Mucosa of rectum (tissue), 2 donors: Measurements from ENCODE around the gene CDK5R1.
A peak's percentile ranks its signal among the peaks of the same experiment; 100 is the strongest.

ENCODE experiments used
- H3K27ac ChIP-seq, 2 donors: one replicate each; pipeline ENCODE4 v1.7.0; 2013; ENCODE audit warnings: inconsistent platforms in 2 of 2, low read depth in 2 of 2, low read length in 2 of 2
- H3K27me3 ChIP-seq, 2 donors: one replicate each; pipeline ENCODE4 v1.7.0; 2013; ENCODE audit warnings: low read length in 2 of 2; ENCODE audit not compliant: control insufficient read depth in 2 of 2, insufficient read depth in 2 of 2
- H3K36me3 ChIP-seq, 2 donors: one replicate each; pipeline ENCODE4 v1.7.0; 2013; ENCODE audit warnings: low read length in 2 of 2; ENCODE audit not compliant: control insufficient read depth in 2 of 2, insufficient read depth in 2 of 2
- H3K4me1 ChIP-seq, 2 donors: one replicate each; pipeline ENCODE4 v1.7.0; 2013; ENCODE audit warnings: low read length in 2 of 2, mild to moderate bottlenecking in 1 of 2; ENCODE audit not compliant: control insufficient read depth in 2 of 2, insufficient read depth in 2 of 2
- H3K4me3 ChIP-seq, 2 donors: one replicate each; pipeline ENCODE4 v1.7.0; 2013; ENCODE audit warnings: low read length in 2 of 2
- H3K9ac ChIP-seq, 2 donors: one replicate each; pipeline ENCODE4 v1.7.0; 2013; ENCODE audit warnings: low read length in 2 of 2, low read depth in 1 of 2, mild to moderate bottlenecking in 1 of 2
- H3K9me3 ChIP-seq, 2 donors: one replicate each; pipeline ENCODE4 v1.7.0; 2013; ENCODE audit warnings: low read length in 2 of 2; ENCODE audit not compliant: control insufficient read depth in 2 of 2
- donor health status: healthy.
- donor health status: Normal muscosa, but diverticular disease.

Gene CDK5R1

DNA sequence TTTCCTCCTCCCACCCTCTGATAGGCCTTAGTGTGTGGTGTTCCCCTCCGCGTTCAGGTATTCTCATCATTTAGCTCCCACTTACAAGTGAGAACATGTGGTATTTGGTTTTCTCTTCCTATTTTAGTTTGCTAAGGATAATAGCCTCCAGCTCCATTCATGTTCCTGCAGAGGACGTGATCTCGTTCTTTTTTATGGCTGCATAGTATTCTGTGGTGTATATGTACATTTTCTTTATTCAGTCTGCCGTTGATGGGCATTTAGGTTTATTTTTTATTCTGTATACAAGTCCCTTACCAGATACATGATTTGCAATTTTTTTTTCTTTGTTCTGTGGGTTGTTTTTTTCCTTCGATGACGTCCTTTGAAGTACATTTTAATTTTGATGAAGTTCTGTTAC lies 18.8 kb upstream of the CDK5R1 start:
- no peaks in the 10 kb centered on the region for H3K27me3 ChIP-seq
- no peak overlapping the region for H3K27ac ChIP-seq
- no peak overlapping the region for H3K4me3 ChIP-seq
- no peaks in the 10 kb centered on the region for H3K4me1 ChIP-seq
- H3K36me3 ChIP-seq = peaks cover 63 to 77% of the 10 kb centered on the region in 2 donors
- H3K9ac ChIP-seq = no peak overlapping the region
- H3K9me3 ChIP-seq = no peaks in the 10 kb centered on the region

DNA sequence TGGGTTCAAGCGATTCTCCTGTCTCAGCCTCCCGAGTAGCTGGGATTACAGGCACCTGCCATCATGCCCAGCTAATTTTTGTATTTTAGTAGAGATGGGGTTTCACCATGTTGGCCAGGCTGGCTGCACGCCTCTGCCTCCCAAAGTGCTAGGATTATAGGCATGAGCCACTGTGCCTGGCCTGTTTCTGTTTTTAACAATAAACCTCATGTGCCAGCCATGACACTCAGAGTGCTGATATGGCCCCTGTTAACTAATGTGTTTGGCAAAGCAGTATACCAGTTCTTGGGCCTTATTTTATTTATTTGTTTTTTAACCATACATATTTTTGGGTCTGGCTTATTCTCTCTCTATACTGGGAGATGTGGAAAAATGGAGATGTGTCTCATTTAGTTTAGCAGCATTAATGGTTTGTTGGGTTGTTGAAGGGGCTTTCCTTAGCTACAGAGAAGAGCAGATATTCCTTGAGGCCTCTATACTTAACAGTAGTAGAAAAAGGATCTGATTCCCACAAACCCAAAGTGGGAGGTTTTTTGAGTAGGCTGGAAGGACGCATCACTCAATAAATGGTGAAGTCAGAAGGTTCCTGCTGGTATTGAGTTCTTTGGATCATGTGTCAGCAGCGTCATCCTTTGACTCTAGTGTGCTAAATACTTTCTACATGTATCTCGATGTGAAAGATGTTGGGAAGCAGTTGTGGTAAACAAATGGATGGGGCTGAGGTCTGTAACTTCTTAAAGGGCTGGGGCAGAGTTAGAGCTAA lies 16.2 kb upstream of the CDK5R1 start:
- no peaks in the 10 kb centered on the region for H3K27me3 ChIP-seq
- no peak overlapping the region for H3K4me3 ChIP-seq
- H3K36me3 ChIP-seq = peaks cover 67 to 77% of the 10 kb centered on the region in 2 donors
- H3K9ac ChIP-seq = no peak overlapping the region
- H3K27ac ChIP-seq = no peak overlapping the region
- no peaks in the 10 kb centered on the region for H3K4me1 ChIP-seq
- H3K9me3 ChIP-seq = no peaks in the 10 kb centered on the region

GRCh38 chr17:32471652-32472051 lies 15.1 kb upstream of the CDK5R1 start:
- Histone ChIP-seq H3K4me3 (no peak overlapping the region), H3K36me3 (peaks cover 73 to 80% of the 10 kb centered on the region in 2 donors), H3K9me3 (no peaks in the 10 kb centered on the region), H3K27me3 (no peaks in the 10 kb centered on the region), H3K4me1 (no peaks in the 10 kb centered on the region), H3K27ac (no peak overlapping the region), H3K9ac (no peak overlapping the region)

DNA sequence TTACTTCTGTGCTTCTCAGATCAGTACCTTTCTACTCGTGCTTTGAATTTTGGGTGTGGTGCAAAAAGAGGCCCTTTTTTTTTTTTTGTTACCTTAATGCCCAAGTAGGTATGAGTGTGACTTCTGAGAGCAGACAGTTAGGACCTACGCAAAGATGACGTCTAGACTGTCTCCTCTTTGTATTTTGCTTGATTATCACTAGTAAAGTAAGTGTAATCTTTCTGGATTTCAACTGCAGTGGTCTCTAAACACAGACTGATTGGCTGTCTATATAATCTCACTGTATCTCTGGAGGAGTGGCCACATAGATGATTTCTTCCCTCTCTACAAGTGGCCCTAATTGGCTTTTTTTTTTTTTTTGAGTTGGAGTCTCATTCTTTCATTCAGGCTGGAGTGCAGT lies 11.5 kb upstream of the CDK5R1 start:
- Histone ChIP-seq H3K9me3 (no peaks in the 10 kb centered on the region), H3K27ac (no peak overlapping the region), H3K36me3 (peaks cover 77 to 88% of the 10 kb centered on the region in 2 donors), H3K9ac (no peak overlapping the region), H3K27me3 (no peaks in the 10 kb centered on the region), H3K4me3 (no peak overlapping the region), H3K4me1 (no peaks in the 10 kb centered on the region)

DNA sequence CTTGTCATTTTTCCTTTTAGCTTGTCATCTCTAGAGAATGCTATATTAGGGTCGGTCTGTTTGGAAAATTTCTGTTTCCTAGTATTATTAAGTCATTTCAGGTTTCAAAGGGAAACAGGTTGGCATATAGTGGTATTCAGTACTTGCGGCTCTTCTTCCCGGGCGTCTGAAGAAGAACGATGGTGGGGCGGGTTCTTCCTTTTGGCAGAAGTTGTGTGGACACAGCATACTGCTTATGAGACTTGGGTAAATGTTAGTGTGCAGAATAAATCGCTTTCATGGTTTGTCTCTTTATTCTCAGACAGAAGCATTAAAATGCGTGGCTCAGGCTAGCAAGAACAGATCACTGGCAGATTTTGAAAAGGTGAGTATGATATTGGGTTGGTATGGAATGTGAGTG lies 9.6 kb upstream of the CDK5R1 start:
- no peaks in the 10 kb centered on the region for H3K27me3 ChIP-seq
- no peaks in the 10 kb centered on the region for H3K4me1 ChIP-seq
- no peaks in the 10 kb centered on the region for H3K9me3 ChIP-seq
- H3K9ac ChIP-seq = no peak overlapping the region
- no peak overlapping the region for H3K4me3 ChIP-seq
- no peak overlapping the region for H3K27ac ChIP-seq
- H3K36me3 ChIP-seq = peaks cover 68 to 84% of the 10 kb centered on the region in 2 donors

DNA sequence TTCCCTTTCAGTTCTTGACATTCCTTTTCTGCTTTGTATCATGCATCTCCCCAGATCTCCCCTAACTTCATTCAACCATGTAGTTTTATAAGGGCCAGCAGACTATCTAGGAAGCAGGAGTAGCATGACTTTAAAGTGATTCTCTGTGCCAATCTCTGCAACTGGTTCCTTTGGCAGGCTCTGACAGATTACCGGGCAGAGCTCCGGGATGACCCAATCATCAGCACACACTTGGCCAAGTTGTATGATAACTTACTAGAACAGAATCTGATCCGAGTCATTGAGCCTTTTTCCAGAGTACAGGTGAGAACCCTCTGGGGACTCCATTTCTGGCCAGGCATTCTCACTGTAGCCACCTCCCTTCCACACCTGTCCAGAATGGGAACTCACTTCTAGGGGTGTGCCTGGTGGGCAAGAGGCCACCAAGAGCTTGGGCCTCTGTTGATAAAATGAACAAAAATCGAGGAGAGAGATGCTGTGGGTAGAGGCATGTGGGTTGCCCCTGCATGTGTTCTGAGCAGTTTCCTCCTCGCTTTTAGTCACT lies 7.6 kb upstream of the CDK5R1 start:
- Histone ChIP-seq H3K27ac (no peak overlapping the region), H3K27me3 (no peaks in the 10 kb centered on the region), H3K4me1 (no peaks in the 10 kb centered on the region), H3K4me3 (no peak overlapping the region), H3K9ac (no peak overlapping the region), H3K9me3 (no peaks in the 10 kb centered on the region), H3K36me3 (peaks cover 65 to 80% of the 10 kb centered on the region in 2 donors)

- H3K27me3 ChIP-seq = no peaks in the 10 kb centered on the region
- no peaks in the 10 kb centered on the region for H3K9me3 ChIP-seq
- H3K27ac ChIP-seq = no peak overlapping the region
- H3K36me3 ChIP-seq = peaks cover 45 to 59% of the 10 kb centered on the region in 2 donors
- H3K4me1 ChIP-seq = peaks cover 0 to 4% of the 10 kb centered on the region in 2 donors
- no peak overlapping the region for H3K4me3 ChIP-seq
- no peak overlapping the region for H3K9ac ChIP-seq
Measured at GRCh38 chr17:32481193-32481592, 5.6 kb upstream of the CDK5R1 start.

DNA sequence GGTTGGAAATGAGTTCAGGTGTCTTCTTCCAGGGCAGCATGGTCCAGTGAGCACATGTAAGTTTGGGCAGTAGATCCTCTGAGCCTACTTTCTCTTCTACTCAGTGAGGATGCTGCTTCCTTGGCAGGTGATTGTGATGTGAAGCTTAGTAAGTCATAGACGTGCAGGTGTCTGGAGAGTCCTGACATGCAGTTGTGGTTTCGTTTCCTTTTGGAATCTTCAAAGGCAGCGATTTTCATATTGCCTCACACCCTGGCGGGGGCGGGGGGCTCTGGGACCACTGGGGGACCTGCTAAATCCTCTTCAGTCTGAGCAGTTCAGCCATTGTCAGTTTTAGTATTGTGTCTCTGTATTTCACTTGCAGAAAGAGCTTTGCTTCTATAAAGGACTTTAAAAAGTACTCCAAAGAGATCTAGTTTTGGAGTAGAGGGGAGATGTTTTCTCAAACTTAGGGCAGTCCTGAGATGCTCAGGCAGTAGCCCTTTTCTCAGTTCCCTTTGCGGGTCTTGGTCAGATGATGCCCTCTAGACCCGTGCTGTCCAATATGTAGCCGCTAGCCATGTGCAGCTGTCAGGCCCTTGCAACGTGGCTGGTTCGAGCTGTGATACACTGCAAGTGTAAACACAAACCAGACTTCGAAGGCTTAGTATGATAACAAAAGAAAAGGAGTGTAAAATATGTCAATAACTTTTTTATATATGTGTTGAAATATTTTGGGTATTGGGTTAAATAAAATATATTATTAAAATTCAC lies 4.0 kb upstream of the CDK5R1 start:
- Histone ChIP-seq H3K4me3 (no peak overlapping the region), H3K27ac (no peak overlapping the region), H3K9ac (no peak overlapping the region), H3K36me3 (peaks cover 30 to 45% of the 10 kb centered on the region in 2 donors), H3K9me3 (no peaks in the 10 kb centered on the region), H3K27me3 (no peaks in the 10 kb centered on the region), H3K4me1 (peaks cover 4 to 8% of the 10 kb centered on the region in 2 donors)

DNA sequence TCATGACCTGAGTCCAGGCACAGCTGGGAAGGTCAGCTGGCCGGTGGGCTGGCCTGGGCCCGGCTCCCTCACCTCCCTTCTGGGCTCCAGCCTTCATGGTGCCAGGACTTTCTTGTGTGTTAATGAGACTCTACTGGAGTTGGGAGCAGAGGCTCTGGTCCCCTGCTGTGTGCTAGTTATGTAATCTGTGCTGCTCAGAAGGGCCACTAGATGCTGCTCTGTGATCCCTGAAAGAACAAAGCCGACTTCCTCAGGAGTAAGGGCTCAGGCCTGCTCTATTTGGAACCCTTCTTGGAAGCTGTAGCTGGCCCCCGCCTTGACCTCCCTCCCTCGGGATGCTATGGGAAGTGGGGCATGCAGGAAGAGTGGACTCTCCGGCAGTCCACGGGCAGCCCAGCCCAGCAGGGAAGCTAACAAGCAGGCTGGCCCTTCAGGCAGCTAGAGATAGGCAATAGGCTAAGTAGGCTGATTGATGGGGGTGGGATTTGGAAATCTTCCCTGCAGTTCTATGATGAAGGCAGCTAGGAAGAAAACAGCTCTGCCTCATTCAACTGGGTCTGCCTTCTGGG lies 3.3 kb upstream of the CDK5R1 start:
- Histone ChIP-seq H3K4me3 (no peak overlapping the region), H3K9ac (no peak overlapping the region)

GRCh38 chr17:32484041-32484461 lies 2.7 kb upstream of the CDK5R1 start:
- Histone ChIP-seq H3K36me3 (peaks cover 22 to 32% of the 10 kb centered on the region in 2 donors), H3K9me3 (no peaks in the 10 kb centered on the region), H3K4me1 (peaks cover 6 to 11% of the 10 kb centered on the region in 2 donors), H3K9ac (no peak overlapping the region), H3K27ac (peak overlapping the region in 1 of 2 donors; percentile 4), H3K4me3 (no peak overlapping the region), H3K27me3 (no peaks in the 10 kb centered on the region)

More for the DNA sequence above, 3.3 kb upstream of the CDK5R1 start:
- Histone ChIP-seq H3K9me3 (no peaks in the 10 kb centered on the region), H3K27ac (peak overlapping the region; percentile 4 to 46), H3K36me3 (peaks cover 25 to 37% of the 10 kb centered on the region in 2 donors), H3K4me1 (peaks cover 6 to 11% of the 10 kb centered on the region in 2 donors), H3K27me3 (no peaks in the 10 kb centered on the region)
